IPS-11a (cell line): ENCODE results near the gene ATXN1.

Source experiments
- H3K4me3 ChIP-seq: one replicate; pipeline ENCODE4 v1.5.1; 2013; ENCODE audit warnings: low read depth, low read length, control low read depth

The ATXN1 gene

GRCh38 chr6:16681260-16681873, 79.9 kb downstream of the ATXN1 start:
- H3K4me3 ChIP-seq = no peak overlapping the region

DNA sequence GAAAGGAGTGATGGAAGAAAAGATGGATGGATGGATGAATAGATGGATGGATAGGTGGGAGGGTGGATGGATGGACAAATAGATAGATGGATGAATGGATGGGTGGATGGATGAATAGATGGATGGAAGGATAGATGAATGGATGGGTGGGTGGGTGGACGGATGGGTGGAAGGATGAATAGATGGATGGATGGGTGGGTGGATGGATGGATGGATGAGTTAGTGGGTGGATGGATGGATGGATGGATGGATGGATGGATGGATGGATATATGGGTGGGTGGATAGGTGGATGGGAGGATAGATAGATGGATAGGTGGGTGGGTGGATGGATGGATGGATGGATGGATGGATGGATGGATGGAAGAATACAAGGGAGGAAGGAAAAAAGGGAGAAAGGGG, 82.2 kb downstream of the ATXN1 start:
- no peak overlapping the region for H3K4me3 ChIP-seq

DNA sequence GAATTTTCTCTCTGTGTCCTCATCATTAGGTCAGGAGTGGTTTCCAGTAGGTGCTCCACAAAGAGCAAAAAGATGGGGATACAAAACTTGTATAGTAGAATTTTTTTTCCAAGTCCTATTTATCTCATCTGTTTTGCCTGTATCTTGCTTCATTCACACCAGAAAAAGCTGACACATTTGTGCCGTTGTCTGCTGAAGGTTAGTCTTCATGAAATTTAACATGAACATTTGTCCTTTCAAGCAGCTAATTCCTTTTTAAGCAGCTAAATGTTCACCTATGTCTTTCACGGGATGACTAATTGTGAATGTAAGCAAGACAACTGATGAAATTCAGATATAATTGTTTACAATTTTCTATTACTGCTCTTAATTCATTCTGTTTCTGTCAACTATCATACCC, 83.8 kb downstream of the ATXN1 start:
- H3K4me3 ChIP-seq = no peak overlapping the region

DNA sequence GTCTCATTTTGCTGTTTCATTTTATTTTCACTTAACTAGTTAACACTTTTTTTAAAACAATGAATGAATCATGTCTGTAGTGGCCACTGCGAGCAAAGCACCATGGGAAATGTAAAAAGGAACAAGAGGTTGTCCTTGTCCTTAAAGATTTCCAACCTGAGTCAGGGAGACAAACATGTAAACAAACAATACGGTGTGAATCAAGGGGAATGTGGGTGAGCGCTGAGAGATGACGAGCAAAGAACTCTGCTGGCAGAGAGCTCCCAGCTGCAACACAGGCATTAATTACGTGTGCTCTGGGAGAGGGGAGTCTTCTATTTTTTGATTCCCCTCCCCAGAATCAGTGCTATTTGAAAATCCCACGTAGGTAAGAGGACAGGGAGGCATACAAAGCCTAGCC, 84.3 kb downstream of the ATXN1 start:
- H3K4me3 ChIP-seq = no peak overlapping the region

DNA sequence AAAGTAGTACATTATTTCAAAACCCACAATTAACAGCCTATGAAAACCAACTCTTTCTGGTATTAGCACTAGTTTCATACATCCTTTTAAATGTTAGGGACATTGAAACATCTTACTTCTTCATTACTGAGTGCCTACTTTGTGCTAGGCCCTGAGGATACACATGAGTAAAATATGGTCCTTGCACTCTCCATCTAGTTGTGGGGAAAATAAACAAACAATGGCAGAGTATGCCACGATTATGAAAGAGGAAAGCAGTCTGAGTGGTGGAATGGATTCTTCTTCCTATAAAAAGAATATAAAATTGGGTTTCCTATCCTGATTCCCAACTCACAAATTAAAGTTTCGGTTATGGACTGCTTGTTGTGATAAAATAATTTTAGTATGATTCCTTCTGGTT, 84.9 kb downstream of the ATXN1 start:
- H3K4me3 ChIP-seq = no peak overlapping the region

- H3K4me3 ChIP-seq = no peak overlapping the region
Measured at GRCh38 chr6:16674801-16675392, 86.4 kb downstream of the ATXN1 start.

DNA sequence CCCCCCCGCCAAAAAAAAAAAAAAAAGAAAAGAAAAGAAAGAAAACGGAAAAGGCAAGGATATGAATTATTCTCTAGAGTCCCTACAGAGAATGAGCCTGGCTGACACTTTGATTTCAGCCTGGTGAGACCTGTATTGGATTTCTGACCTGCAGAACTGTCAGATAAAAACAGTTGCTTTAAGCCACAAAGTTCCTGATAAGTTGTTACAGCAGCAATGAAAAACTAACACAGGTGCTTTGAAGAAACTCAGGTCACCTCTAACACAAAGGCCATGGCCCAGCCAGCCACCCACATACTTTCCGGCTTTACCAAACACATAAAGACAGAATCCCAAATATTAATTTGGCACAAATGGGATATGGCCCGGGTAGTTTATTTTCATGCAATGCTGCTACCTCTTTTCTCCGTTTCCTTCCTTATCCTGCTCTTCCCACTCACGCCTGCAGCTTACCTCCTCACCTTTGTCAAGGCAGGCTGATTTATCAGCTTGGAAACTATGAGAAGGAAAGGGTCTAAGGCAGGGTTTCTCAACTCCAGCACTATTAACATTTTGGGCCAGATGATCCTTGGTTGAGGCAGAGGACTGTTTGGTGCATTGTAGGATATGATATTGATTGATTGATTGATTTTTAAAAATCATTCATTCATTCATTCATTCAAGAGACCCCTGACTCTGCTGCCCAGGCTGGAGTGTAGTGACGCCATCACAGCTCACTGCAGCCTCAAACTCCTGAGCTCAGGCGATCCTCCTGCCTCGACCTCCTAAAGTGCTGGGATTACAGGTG, 88.1 kb downstream of the ATXN1 start:
- H3K4me3 ChIP-seq = no peak overlapping the region

DNA sequence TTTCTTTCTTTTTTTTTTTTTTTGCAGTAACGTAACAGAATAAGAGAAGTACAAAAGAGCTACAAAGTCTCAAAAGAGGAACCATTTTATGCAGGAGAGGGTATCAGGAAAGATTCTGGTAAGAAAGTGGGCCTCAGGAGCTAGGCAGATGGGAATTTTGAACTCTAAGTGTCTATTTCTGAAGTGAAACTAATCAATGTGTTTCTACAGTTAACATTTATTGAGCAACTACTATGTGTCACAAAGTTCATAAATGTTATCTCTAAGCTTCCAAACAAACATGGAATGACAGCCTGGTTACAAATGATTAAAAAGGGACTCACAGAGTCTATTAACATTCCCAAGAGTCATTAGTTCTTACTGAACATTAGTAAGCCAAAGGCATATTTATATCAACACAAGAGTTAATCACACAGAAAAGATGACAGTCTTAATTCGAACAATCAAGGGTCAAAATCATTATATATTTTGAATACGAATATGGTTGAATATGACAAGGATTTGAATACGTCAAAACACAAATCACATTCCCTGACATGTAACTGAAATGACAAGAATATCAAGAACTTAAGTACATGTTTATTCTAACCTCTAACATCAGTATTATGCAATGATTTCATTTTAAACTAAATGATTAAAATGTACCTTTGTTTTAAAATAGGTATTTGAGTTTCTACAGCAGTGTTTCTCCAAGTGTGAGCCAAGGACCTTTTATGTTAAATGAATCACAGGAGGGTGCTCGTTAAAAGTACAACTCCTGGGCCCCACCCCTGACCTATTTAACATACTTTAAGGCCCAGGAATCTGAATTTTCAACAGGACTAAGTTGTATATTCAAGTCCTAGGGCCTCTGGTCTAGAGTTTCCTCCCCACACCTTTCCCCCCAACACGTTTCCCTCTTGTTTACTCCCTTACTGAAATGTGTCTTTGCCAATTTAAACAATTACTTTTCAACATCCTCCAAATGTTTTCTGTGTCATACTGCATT, 89.7 kb downstream of the ATXN1 start:
- no peak overlapping the region for H3K4me3 ChIP-seq

GRCh38 chr6:16670617-16671051, 90.6 kb downstream of the ATXN1 start:
- no peak overlapping the region for H3K4me3 ChIP-seq

DNA sequence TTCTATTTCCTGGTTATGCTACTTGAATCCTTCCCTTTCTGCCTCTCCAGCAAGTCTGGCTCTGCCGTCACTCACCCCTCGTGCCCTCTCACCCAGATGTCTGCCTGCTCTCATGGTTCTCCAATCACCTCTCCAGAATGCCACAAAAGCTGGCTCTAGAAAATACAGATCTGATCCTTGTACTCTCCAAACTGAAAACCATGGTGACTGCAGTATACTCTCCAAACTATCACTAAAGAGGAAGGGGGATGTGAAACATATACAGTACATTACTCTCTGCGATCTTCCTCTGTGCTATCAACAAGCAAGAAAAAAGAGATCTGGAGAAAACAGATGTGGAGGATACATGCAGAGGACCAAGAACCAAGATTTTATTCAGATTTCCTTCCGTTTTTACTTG, 91.1 kb downstream of the ATXN1 start:
- H3K4me3 ChIP-seq = no peak overlapping the region

- no peak overlapping the region for H3K4me3 ChIP-seq
Measured at GRCh38 chr6:16669227-16669626, 92.0 kb downstream of the ATXN1 start.

DNA sequence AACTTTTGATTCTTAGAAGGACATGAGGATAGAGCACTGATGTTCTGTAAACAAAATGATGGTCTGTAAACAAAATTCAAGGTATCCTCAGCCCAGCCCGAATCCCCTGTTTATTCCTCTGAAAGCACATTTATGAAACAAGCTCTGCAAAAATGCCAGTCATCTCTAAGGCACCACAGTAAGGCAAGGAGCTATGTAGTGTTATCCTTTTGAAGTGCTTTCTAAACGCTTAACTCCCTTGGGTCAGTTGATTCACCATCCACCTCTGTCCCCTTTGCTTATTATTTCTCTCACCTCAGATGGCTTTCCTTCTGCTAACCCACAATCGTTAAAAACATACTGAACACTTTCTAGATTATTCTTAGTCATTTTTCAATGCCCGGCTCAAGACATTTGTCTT, 93.8 kb downstream of the ATXN1 start:
- H3K4me3 ChIP-seq = no peak overlapping the region

DNA sequence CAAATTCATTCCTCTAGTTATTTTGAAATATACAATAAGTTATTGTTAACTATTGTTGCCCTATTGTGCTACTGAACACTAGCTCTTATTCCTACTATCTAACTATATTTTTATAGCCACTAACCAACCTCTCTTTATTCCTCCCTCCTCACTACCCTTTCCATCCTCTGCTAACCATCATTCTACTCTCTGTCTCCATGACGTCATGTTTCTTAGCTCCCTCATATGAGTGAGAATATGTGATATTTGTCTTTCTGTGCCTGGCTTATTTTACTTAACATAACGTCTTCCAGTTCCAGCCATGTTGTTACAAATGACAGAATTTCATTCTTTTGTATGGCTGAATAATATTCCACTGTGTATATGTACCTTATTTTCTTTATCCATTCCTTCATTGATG, 95.3 kb downstream of the ATXN1 start:
- no peak overlapping the region for H3K4me3 ChIP-seq

GRCh38 chr6:16665182-16665581, 96.1 kb downstream of the ATXN1 start:
- H3K4me3 ChIP-seq = no peak overlapping the region

- no peak overlapping the region for H3K4me3 ChIP-seq
Measured at GRCh38 chr6:16663901-16664300, 97.4 kb downstream of the ATXN1 start.

DNA sequence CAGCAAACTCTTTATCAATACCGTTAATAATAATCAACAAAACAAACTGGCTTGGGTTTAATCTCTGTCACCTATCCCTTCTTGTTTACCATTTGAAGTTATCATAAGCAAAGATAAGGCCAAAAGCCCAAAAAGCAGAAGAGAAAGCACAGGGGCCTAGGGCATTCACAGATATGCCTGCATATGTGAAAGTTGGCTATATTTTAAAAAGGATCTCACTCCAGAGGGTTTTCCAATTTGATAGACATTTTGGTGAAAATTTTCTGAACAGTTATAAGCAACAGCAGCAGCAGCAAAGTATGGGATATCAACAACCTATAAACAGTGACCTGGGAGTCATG, 101.1 kb downstream of the ATXN1 start:
- no peak overlapping the region for H3K4me3 ChIP-seq

GRCh38 chr6:16659466-16660156, 101.6 kb downstream of the ATXN1 start:
- no peak overlapping the region for H3K4me3 ChIP-seq

- no peak overlapping the region for H3K4me3 ChIP-seq
Measured at GRCh38 chr6:16658348-16659034, 102.8 kb downstream of the ATXN1 start.

- no peak overlapping the region for H3K4me3 ChIP-seq
Measured at GRCh38 chr6:16657768-16658167, 103.5 kb downstream of the ATXN1 start.

GRCh38 chr6:16656451-16656850, 104.8 kb downstream of the ATXN1 start:
- no peak overlapping the region for H3K4me3 ChIP-seq
